Psoas muscle (tissue), 8 donors: ENCODE measurements around the gene SEMG1. TPM values are rescaled to one million over a fixed set of nuclear protein-coding genes. Genes with fewer than 3 reads are reported as not detected.

Source experiments
- ATAC-seq, 4 donors: fragments of 200-7000 bp; cut with Tn5 transposase; one replicate each; pipeline ENCODE4 v1.9.1; 2020; ENCODE audit warnings: moderate library complexity in 3 of 4, mild to moderate bottlenecking in 2 of 4
- DNase-seq, 2 donors: peaks; one replicate each; pipeline ENCODE4 v3.0.0-alpha.2; 2020
- H3K27ac ChIP-seq: fragments of 200-600 bp; one replicate; pipeline ENCODE4 v1.8.0; 2022
- H3K27me3 ChIP-seq, 3 donors: fragments of 200-600 bp in 1 of 3; one replicate each; pipeline versions ENCODE4 v1.6.1 to v1.8.0; 2013 to 2022; ENCODE audit warnings: low read length in 2 of 3, mild to moderate bottlenecking in 2 of 3, moderate library complexity in 1 of 3; ENCODE audit not compliant: insufficient read depth in 3 of 3
- H3K36me3 ChIP-seq, 2 donors: fragments of 200-600 bp in 1 of 2; one replicate each; pipeline versions ENCODE4 v1.6.1 to v1.8.0; 2013 to 2022; ENCODE audit warnings: low read depth in 1 of 2, mild to moderate bottlenecking in 1 of 2, moderate library complexity in 1 of 2; ENCODE audit not compliant: insufficient read depth in 1 of 2
- H3K4me1 ChIP-seq: fragments of 200-600 bp; one replicate; pipeline ENCODE4 v1.8.0; 2022
- H3K4me3 ChIP-seq: fragments of 200-600 bp; one replicate; pipeline ENCODE4 v1.8.0; 2022; ENCODE audit warnings: mild to moderate bottlenecking
- H3K9me3 ChIP-seq: fragments of 200-600 bp; one replicate; pipeline ENCODE4 v1.8.0; 2022
- CTCF ChIP-seq: fragments of 200-600 bp; IDR thresholded peaks from one replicate; pipeline ENCODE4 v1.8.0; 2022; ENCODE audit warnings: antibody characterized with exemption
- WGBS, 3 donors: extraction: QIAGEN DNeasy Blood & Tissue Kit; methylation state at CpG; one replicate each; pipeline versions ENCODE4 v1.1.6 to v1.1.7; 2013; 5-methylcytosine and 5-hydroxymethylcytosine counted together
- intact Hi-C, 2 donors: fragments of 100-400 bp; cut with DNase I; formaldehyde crosslinking; loops; one replicate each; pipeline versions ENCODE4 v1.11.0 to v1.14.2; 2022
- polyA plus RNA-seq, 3 donors: library from polyadenylated mRNA; stranded (reverse); fragments of 200-250 nt; gene quantifications; one replicate each; pipeline ENCODE4 v1.2.3, GENCODE V29; 2013
- total RNA-seq, 4 donors: library from RNA; stranded (reverse); fragmentation: NEBNext Ultra II Directional in 2 of 4; extraction: Animal tissue kit (Norgen Biotek cat#: 25700) in 2 of 4; gene quantifications; one replicate each; pipeline versions ENCODE4 v1.2.1 to v1.2.4, GENCODE V29; 2021 to 2023
- donor health status: healthy with polysubstance abuse.
- donor health status: DM: no; HTN: no; CAD: no; lungs with moderate emphysema.
- donor health status: Bipolar disorder and iron deficiency.
- donor health status: healthy.
- donor health status: DM: yes; HTN: yes; CAD: no.
- donor health status: DM: no; HTN: no; CAD: no.
- donor health status: DM: no; HTN: no; CAD: no.
- donor health status: DM: yes; HTN: yes; CAD: no.

The SEMG1 gene
- total and polyA plus RNA-seq, 7 donors = not detected

DNA sequence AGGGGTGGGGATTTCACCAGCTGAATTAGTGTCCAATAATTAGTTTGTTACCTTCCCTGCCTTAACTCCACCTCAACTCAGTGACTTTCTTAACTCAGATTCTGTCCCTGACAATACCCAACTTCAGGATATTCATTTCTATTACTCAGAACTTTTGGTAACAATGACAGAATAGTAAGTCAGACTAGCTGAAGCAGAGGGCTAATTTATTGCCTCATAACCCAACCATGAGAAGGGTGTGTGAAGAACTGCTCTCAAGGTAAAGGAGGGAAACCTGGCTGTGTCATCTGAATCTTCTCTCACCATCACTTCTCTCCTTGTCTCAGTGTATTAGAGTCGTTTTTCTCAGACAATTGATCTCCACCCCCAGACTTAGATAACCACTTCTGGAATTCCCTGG, 33.3 kb upstream of the SEMG1 start:
- no peak for ATAC-seq
- peaks cover 0 to 4% (median 0%) of the 10 kb centered on the region in 3 donors for H3K27me3 ChIP-seq
- peaks cover 6% of the 10 kb centered on the region for H3K9me3 ChIP-seq
- DNase-seq = no peak
- H3K4me3 ChIP-seq = no peak overlapping the region
- H3K27ac ChIP-seq = no peak overlapping the region
- intact Hi-C loops = no loop called here
- WGBS, 3 donors = 26 to 43% (median 29%) methylated on average over 1 of the region's 1 CpG
- H3K4me1 ChIP-seq = no peaks in the 10 kb centered on the region
- no peak for TF ChIP-seq CTCF
- H3K36me3 ChIP-seq = no peaks in the 10 kb centered on the region

GRCh38 chr20:45174434-45175364, 32.1 kb upstream of the SEMG1 start, which contains the start of gene PI3:
PI3 (plus strand) TSS chr20:45174902; CDS start chr20:45174923, 21 bp downstream.
- Histone ChIP-seq H3K9me3 (no peaks in the 10 kb centered on the region), H3K27me3 (peaks cover 0 to 4% (median 0%) of the 10 kb centered on the region in 3 donors), H3K36me3 (no peaks in the 10 kb centered on the region), H3K27ac (no peak within 1 kb of the TSS), H3K4me1 (no peaks in the 10 kb centered on the region), H3K4me3 (no peak within 1 kb of the TSS)
- ATAC-seq (no peak), DNase-seq (no peak)
- intact Hi-C loops = no loop called here
- no peak for TF ChIP-seq CTCF
- WGBS, 3 donors = 61 to 76% (median 62%) methylated on average over 8 of the region's 8 CpGs

DNA sequence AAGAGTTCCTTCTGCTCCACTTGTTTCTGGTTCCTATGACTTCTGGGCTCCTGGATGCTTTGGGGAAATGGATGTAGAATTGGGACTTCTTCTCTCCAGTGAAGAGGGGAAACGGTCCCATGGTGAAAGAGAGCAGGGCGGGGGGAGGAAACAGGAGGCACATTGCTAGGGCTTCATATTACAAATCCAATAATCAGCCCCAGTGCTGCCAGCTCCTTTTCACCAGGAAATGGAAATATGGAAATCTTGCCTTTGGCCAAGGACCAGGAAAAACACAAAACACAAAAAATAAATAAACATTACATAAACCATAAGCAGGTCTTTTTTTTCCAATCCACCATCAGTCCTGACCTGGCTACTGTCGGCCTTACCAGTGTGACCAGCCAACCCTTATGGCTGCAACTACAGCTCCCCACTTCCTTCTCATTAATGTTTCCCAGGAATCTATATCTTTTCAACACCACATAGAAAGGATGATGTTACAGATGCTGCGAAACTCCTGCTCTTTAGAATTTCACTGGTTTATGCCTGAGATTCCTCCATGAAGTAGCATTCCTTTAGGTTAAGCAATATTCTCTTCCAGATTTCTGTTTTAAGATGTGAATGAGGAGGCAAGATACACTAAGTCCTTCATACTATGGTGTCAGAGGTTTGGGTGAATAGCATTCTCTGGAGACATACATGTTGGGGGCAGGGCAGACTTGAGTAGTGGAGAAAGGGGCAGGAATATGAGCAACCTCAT, 30.1 kb upstream of the SEMG1 start:
- Histone ChIP-seq H3K27me3 (peaks cover 0 to 4% (median 0%) of the 10 kb centered on the region in 3 donors), H3K4me1 (no peaks in the 10 kb centered on the region), H3K36me3 (no peaks in the 10 kb centered on the region), H3K4me3 (no peak overlapping the region), H3K9me3 (no peaks in the 10 kb centered on the region), H3K27ac (no peak overlapping the region)
- DNase-seq (no peak), ATAC-seq (no peak)
- no peak for TF ChIP-seq CTCF
- WGBS, 3 donors = 48 to 58% (median 58%) methylated on average over 4 of the region's 4 CpGs
- intact Hi-C loops = no loop called here

- no peak overlapping the region for H3K27ac ChIP-seq
- DNase-seq (no peak), ATAC-seq (no peak)
- H3K4me1 ChIP-seq = no peaks in the 10 kb centered on the region
- H3K27me3 ChIP-seq = peaks cover 0 to 4% (median 0%) of the 10 kb centered on the region in 3 donors
- WGBS, 3 donors = 26 to 34% (median 32%) methylated on average over 2 of the region's 2 CpGs
- no peak for TF ChIP-seq CTCF
- intact Hi-C loops = no loop called here
- H3K4me3 ChIP-seq = no peak overlapping the region
- no peaks in the 10 kb centered on the region for H3K36me3 ChIP-seq
- H3K9me3 ChIP-seq = no peaks in the 10 kb centered on the region
Observed at GRCh38 chr20:45179166-45179565, 27.7 kb upstream of the SEMG1 start.
